NCI-H128 (cell line): Measurements from ENCODE around the gene MYO5B.

Source experiments
- DNase-seq: peaks from one replicate; lab custom pipeline; 2025; ENCODE audit not compliant: unreplicated experiment; lab: John Stamatoyannopoulos, UW

Gene MYO5B

GRCh38 chr18:50189160-50189559 is 5.8 kb downstream of the MYO5B start:
- no peak for DNase-seq

DNA sequence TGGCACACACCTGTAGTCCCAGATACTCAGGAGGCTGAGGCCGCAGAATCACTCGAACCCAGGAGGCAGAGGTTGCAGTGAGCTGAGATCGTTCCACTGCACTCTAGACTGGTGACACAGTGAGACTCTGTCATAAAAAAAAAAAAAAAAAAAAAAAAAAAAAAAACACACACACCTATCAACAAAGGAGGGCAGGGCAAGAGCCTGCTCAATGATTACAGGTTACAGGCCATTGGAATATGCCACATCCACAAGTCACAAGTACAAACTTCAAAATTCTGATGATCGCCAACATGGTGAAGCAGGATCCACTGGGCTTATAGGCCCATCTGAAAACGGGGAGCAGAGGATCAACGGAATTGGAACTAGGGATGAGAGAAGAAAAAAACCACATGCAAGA is 6.3 kb downstream of the MYO5B start:
- DNase-seq: no peak

DNA sequence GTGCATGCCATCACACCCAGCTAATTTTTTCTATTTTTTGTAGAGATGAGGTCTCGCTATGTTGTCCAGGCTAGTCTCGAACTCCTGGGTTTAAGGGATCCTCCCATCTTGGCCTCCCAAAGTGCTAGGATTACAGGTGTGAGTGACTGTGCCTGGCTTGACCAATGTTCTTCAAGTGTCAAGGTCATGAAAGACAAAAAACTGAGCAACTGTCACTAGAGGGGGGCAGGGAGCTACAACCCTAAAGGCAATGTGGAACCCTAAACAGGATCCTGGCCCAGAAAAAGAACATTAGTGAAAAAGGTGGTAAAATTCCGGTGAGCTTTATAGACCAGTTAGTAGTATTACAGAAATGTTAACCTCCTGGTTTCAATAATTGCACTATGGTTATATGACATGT is 7.3 kb downstream of the MYO5B start:
- no peak for DNase-seq

GRCh38 chr18:50186385-50186784 is 8.6 kb downstream of the MYO5B start:
- no peak for DNase-seq

GRCh38 chr18:50183556-50183955 is 11.4 kb downstream of the MYO5B start:
- no peak for DNase-seq

DNA sequence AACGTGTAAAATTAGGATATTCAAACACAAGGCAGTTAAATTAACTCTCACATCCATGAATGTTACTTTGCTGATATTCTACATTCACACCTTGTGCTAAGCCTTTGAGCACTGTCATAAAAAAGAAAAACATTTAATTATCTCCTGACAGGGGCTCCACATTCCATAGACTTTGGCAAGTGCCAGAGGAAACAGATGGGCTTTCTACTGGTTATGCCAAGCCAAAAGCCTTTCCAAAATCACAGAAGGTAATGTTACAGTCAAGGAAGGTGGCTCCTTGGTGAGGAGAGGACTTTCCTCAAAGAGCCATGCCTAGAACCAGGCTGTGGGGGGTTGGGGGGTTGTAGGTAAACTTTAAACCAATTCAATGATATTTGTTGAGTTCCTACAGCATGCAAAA is 12.4 kb downstream of the MYO5B start:
- DNase-seq: no peak

DNA sequence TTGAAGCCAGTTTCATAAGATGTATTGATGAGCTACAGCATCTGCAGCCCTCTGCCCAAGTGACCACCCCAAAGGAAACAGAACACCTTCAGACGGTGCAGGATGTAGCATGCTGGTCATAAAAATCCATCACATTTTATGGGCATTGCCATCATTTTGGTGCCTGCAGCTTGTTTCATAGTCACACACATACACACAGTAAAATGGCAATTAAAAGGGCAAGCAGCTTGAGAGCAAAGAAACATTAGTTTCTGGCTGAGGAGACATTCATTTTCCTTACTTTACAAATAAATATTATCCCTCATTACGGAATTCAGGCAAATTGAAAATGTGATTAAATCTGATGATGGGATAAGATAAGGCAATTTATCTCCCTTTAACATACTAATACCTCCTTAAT is 13.4 kb downstream of the MYO5B start:
- no peak for DNase-seq

GRCh38 chr18:50179465-50179864 is 15.5 kb downstream of the MYO5B start:
- no peak for DNase-seq

DNA sequence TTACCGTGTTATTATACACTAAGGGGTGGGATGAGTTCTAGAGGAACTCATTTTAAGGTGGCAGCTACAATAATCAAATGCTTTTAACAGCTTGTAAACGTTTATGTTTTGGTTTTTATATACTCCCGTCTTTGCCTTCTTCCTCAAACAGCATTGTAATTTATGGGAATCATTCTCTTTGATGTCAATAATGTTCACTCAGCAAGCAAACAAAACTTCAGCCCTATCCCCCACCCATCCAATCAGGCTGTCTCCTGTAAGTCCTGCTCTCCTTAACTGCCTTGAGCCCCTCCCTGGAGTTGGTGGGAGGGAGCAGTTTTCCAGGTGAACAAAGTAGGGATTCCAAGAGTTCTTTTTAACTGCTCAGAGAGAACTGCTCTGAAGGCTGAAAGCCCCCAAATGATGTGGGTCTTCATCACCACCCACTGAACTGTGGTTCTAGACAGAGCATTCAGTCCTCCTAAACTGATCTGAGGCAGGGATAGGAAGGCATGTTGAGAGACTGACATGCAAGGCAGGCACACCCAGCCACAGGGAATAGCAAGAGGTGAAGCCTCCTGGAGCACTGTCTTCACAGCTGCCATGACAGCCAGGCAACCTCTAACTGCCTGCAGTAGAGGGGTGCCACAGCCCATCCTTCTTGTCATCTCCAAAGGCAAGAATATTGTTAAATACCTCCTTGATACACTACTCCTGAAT is 17.5 kb downstream of the MYO5B start:
- DNase-seq: no peak

- DNase-seq: no peak
These were observed 22.6 kb downstream of the MYO5B start for GRCh38 chr18:50172367-50172766.

DNA sequence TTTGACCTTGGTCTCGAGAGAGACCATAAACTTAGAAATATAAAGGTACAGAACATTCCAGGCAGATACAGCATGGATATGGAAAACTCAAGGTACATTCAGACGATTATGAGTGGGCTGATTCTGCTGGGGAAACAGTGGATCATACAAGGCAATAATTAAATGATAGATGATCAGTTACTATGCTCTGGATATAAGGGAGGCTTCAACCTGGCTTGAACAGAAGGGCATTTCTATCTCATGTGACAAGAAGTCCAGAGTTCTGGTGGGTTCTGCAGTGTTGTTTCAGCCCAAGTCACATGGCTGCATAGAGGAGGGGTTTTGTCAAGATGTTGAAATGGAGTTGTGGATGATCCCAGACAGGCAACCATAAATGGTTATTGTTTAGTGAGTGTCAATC is 23.5 kb downstream of the MYO5B start:
- no peak for DNase-seq

- no peak for DNase-seq
These were observed 24.9 kb downstream of the MYO5B start for GRCh38 chr18:50170004-50170403.

DNA sequence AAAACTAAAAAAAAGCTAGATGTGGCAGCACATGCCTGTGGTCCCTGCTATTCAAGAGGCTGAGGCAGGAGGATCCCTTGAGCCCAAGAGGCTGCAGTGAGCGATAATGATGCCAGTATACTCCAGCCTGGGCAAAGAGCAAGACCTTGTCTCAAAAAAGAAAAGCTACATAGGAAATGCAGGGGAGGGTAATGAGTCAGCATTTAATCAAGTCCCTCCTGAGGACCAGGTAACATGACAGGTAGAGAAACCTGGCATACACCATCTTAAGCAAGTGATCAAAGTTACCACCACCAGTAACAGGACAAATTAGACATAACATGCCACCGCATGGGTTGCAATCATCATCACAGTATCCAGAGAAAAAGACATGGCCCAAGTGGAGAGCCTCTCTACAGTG is 25.8 kb downstream of the MYO5B start:
- DNase-seq: no peak

DNA sequence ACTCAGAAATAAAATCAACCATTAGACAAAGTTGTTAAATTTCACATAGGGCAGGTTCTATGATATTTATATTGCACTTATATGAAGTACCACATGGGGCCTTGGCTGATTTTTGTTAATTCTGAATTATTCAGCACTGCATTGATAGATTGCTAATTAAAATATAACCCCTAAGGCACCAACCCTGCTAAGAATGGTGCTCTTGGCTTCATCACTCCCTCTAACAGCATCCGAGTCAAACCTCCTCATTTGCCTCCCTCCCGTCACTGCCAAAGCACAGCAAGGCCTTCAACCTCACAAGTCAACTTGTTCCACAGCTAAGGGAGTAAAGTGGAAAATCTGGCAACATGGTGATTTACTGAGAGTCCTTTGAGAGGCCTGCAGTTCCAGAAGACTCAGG is 27.0 kb downstream of the MYO5B start:
- DNase-seq: no peak

DNA sequence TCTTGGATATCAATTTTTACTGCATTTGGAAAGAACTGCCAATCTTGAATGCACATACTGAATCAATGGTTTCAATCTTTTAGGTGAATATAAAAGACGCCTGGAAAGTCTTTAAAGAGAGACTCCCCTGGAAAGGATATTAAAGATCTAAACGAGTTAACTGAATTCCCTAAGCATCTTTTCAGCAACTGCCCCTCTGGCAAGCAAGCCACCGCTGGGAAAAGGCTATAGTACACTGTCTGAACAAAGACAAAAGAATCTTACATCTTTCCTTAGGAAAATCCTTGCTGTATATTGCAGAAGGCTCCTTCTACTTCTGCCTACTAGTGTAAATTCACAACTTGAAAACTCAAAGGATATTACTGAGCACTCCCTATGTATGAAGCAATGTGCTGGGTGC is 28.0 kb downstream of the MYO5B start:
- DNase-seq: no peak

GRCh38 chr18:50163505-50163904 is 31.4 kb downstream of the MYO5B start:
- no peak for DNase-seq

GRCh38 chr18:50162486-50163304 is 32.3 kb downstream of the MYO5B start:
- DNase-seq: no peak

DNA sequence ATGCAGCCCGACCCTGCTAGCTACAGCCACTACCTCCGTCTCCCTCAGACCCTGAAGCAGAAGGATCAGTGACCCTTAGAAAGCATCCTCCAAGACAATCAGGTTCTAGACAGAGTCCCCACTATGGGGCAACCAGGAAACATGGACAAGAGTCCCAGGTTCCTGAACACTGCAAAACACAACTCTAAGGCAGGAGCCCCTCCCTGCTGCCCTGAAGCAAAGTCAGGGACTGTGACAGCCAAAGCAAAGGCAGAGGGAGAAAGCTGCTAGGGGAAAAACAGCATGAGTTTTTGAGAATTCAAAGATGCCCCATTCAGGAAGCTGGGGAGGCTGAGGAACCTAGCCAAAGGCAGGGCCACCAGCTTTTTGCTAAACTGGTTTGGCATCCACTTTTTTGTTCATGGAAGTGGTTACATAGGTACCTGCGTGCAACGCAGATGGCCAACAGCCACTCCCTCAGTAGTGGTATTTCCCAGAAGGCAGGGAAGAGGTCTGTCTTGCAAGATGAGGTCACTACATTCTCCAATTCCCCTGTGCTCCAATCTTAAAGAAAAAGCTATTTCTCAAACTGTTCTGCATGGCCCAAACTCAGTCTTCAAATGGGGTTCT is 33.2 kb downstream of the MYO5B start:
- no peak for DNase-seq

DNA sequence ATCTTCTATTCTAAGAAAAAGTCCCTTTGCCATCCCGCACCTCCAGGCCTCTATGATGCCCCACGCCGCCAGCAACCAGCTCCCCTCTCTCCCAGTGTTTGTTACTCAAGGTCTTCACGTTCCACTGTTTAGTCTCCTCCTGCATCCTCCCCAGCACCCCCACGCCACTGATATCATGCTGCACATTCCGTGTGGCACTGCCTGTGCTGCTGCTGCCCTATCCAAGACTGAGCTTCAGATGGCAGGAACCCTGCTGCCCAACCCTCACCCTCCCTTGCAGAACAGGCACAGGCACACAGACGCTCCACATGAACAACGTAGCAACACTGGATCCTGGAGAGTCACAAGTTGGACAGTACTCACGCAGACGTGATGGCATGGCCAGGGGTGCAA is 35.3 kb downstream of the MYO5B start:
- DNase-seq: no peak

DNA sequence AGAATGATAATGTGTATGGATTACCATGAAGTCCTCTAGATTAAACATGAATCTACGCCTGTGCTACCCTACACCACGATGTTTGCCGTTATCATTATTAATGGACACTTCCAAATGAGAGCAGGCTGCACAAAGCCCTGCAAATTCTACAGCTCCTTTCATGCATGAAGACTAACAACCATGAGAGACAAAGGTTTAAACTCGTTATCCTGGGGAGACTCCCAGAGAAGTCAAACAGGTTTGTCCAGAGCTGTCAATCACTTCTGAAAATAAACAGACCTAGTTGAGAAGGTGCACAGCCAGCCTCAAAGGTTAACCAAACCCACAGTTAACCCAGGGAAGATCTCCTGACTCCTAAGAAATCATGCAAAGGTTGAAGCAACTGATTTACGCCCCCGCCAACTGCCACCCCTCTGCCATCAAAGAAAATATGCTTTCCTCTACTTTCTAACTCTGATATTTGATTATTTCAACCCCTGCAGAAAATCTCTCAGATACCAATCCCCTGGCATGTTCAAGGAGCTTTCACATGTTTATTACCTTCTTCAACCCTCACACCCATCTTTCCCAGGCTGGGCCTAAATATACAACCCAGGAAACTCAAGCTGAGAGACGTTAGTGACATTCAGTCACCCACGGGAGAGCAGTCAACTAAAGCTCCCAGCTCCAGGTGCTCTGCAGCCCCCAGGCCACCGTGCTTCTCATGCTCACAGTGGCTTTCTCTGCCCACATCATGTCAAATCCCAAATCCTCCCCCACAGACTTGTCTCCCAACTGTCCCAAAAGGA is 35.9 kb downstream of the MYO5B start:
- DNase-seq: peak; percentile 83

- no peak for DNase-seq
These were observed 39.5 kb downstream of the MYO5B start for GRCh38 chr18:50155406-50155805.
